Vagina (tissue), 2 donors: ENCODE results near the gene PMEPA1.

Experiments used
- CTCF ChIP-seq, 3 experiments: fragments of 450-650 bp in 2 of 3; fragments of 200-600 bp in 1 of 3; sonication (generic) in 1 of 3; IDR thresholded peaks; one replicate each; pipeline ENCODE4 v1.5.1; 2017 to 2019; ENCODE audit warnings: antibody characterized with exemption in 3 of 3, mild to moderate bottlenecking in 2 of 3, moderate library complexity in 2 of 3
- POLR2A ChIP-seq, 2 donors: fragments of 450-650 bp; IDR thresholded peaks; one replicate each; pipeline ENCODE4 v1.6.1; 2017; ENCODE audit warnings: antibody characterized with exemption in 2 of 2, mild to moderate bottlenecking in 2 of 2, moderate library complexity in 2 of 2

- TF ChIP-seq POLR2A (IDR thresholded peaks at IDR 0.05) (no peak), CTCF (IDR thresholded peaks at IDR 0.05) (no peak)
Measured at GRCh38 chr20:57699395-57699794, 10.4 kb downstream of the PMEPA1 start.
